Smooth muscle cell of the pulmonary artery (primary cell): ENCODE data around the gene CCBE1. TPM values are rescaled to one million over a fixed set of nuclear protein-coding genes. Genes with fewer than 3 reads are reported as not detected.

Experiments
- total RNA-seq: library from RNA; depleted of rRNA; stranded (reverse); fragments of >200 nt; gene quantifications from 2 replicates; pipeline ENCODE4 v1.2.3, GENCODE V29; 2014

Gene CCBE1
- total RNA-seq = 41.6 and 48.7 TPM in 2 replicates

GRCh38 chr18:59697236-59697932 lies at the start of gene CCBE1:
Gene CCBE1, minus strand, starts transcription at chr18:59697423.

Other genes with a start within 250 kb of the CCBE1 start
- gene PMAIP1, start 202.6 kb upstream of the CCBE1 start, total RNA-seq = 2.1 and 4.4 TPM in 2 replicates